GM21367 (cell line): ENCODE results near the gene NT5C1A.

Experiments
- ATAC-seq: cut with Tn5 transposase; IDR thresholded peaks from one replicate; pipeline ENCODE4 v1.9.1; 2021; ENCODE audit not compliant: unreplicated experiment

NT5C1A gene

GRCh38 chr1:39639305-39640130 lies 32.4 kb downstream of the NT5C1A start, which contains the start of gene HEYL:
Gene HEYL, minus strand, starts transcription at chr1:39639643. Its CDS starts 18 bp downstream, at chr1:39639625.
- ATAC-seq, result no peak

DNA sequence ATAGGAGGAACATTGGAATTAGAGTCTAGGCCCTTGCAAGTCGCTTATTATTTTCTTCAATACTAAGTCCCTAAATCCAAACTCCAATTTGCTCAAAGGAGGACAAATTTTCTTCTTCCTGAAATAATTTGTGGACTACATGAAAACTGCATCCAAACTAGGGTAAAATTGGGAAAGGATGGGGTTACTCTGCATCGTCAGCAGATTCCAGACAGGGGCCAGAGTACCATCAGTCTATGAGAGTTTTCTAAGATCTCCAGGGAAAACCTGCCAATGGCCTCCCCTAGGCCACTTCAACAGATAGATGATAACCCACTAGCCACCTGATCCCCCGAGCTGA lies 33.0 kb downstream of the NT5C1A start:
- no peak for ATAC-seq

DNA sequence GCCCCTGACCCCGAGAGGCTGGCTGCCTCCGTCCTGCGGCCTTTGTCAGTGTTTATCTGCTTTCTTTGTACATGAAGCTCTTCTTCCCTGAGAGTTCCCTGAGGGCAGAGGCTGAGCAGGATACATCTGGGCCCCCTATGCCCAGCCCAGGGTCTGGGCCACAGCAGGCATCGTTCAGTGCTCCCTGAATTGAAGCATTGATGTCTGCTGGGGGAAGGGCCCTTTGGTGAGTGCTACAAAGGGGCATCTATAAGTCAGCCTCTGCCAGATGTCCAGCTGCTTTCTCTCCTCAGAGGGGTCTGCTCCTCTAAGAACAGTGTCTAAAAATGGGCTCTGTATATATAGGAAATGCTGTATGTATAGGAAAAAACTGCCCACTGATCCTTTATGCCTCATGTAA lies 34.5 kb downstream of the NT5C1A start:
- no peak for ATAC-seq

GRCh38 chr1:39635871-39636210 lies 36.1 kb downstream of the NT5C1A start:
- no peak for ATAC-seq

GRCh38 chr1:39635205-39635870 lies 36.6 kb downstream of the NT5C1A start:
- no peak for ATAC-seq

- no peak for ATAC-seq
These were observed 38.5 kb downstream of the NT5C1A start for GRCh38 chr1:39633422-39633821.

DNA sequence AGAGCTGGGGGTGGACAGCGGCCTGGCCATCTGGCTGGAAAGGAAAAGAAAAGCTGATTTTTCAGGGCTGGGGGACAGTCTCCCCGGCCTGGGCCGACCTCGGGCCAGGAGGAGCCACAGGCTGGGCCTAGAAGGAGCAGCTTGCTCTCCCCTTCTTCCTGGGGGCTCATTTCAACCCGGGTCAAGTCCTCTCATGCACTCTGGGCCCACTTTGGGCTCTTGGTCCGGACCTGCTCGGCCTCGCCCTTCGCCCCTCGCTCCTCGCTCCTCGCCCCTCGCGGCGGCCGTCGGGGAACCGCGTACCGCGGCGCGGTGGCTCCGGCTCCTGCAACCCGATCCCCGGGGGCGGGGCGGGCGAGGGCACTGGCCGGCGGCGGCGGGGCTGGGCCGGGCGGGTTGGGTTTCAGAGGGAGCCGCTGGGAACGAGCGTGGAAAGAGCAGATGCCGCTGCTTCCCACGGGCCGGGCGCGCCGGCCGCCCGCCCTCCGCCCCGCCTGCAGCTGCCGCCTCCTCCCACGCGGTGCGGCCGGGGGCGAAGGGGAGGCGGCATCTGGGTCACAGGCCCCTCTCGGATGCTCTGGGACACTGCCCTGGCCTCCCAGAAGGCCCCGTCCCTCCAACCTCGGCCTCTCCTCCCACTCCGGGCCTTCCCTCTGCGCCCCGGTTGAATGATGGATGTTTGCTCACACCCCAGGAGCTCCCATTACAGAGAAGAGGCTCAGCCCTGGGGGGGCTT lies 39.1 kb downstream of the NT5C1A start:
- ATAC-seq, result no peak

- ATAC-seq, result no peak
These were observed 39.6 kb downstream of the NT5C1A start for GRCh38 chr1:39632323-39632681.

- no peak for ATAC-seq
These were observed 40.3 kb downstream of the NT5C1A start for GRCh38 chr1:39631361-39632322.

DNA sequence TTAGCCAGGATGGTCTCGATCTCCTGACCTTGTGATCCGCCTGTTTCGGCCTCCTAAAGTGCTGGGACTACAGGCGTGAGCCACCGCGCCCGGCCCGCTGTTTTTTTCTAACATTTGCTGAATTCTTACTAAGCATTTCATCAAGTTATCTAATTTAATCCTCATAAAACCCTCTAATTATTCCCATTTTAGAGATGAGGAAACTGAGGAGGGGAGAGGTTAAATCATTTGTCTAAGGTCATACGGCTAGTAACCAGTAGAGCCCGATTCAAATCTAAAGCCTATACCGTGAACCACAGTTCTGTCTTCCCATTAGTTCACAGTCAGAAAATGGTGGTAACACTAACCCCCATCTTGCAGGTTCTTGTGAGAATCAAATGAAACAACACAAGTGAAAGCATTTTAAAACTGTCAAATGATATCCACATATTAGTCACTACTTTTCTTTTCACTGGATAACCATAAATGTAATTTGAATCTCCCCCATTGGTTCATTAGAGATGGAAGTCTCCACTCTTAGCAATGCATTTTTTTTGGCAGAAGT lies 43.0 kb downstream of the NT5C1A start:
- ATAC-seq, result no peak

DNA sequence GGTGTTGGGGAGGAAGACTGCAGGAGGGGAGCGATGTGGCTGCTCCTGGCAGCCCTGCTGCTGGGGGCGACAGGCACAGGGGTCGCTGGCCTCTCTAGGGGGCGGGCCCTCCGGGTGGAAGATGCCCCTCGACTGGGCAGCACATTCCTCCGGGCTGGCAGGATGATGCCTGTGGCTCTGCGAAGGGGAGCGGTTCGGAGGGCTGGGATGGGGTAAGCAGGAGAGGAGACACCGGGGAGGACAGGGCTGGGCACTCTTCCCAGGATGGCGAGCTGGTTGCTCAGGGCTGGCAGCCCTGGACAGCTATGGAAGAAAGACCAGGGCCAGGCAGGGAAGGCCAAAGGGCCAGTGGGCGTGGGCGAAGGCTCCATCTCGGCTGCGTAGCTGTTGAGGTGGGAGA lies 45.3 kb downstream of the NT5C1A start:
- ATAC-seq, result no peak

DNA sequence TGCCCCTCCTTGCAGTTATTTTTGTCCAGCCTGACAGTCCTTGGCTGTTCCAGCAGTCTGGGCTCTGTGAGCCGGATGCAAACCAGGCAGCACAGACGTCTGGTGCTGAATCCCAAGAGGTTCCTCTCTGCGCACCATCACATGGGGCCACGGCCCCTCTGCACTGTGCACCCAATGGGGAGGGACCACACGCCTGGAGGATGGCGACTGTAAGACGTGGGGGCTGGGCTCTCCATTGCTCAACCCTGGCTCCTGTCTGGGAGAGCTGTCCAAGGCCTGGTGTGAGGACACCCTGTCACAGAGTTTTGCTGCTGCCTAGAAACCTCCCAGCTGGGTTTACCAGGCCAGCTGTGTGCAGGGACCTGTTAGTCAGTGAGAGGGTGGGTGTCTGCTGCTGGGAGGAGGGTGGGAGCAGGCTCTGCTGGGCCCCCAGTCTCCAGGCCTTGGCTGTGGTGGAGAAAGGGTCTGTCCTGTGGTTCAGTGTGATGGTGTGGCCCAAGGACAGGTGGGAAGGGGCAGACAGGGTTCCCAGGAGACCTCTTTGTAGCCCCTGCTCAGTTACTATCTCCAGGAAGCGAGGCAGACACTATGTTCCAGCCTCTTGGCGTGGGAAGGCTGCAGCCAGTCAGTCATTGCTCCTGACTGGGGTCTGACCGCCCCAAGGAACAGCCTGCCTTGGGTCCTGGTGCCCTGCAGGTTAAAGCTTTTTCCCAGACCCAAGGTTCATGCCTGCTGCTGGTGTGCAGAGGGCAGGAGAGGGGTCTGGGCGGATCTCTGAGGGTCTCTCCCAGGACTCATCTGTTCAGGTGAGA lies 46.2 kb downstream of the NT5C1A start:
- no peak for ATAC-seq

DNA sequence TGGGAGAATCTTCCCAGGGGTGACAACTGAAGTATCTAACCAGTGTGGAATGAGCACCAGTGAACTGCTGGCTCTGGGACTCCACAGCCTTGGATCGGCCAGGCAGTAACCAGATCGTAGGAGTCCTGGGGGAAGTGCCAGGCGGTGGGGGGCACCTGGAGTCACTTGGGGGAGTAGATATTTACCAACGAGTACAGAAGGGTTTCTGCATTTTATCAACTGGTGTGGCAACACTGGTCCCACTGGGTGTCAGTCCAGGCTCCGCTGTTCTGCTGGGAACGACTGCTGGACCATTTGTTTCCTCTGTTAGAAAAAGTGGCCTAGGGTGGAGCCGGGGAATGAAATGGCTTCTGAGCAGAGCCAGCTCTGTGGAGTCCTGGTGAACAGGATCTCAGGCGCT lies 46.9 kb downstream of the NT5C1A start:
- ATAC-seq, result no peak

- no peak for ATAC-seq
These were observed 48.9 kb downstream of the NT5C1A start for GRCh38 chr1:39623053-39623452.

DNA sequence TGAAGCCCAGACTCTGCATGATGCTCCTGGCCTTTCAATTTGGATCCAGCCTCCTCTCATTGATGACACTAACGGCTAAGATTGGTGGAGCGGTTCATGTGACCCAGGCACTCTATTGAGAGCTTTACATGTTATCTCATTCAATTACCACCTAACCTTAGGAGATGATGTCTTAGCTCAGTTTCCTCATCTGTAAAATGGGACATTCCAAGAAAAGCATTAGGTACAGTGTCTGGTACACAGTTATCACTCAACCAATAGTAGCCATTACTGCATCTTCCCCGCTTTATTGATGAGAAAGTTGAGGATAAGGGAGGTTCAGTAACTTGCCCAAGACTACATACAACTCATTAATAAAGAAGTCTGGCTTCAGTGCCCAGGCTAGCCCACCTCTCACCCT lies 49.5 kb downstream of the NT5C1A start:
- ATAC-seq, result no peak

DNA sequence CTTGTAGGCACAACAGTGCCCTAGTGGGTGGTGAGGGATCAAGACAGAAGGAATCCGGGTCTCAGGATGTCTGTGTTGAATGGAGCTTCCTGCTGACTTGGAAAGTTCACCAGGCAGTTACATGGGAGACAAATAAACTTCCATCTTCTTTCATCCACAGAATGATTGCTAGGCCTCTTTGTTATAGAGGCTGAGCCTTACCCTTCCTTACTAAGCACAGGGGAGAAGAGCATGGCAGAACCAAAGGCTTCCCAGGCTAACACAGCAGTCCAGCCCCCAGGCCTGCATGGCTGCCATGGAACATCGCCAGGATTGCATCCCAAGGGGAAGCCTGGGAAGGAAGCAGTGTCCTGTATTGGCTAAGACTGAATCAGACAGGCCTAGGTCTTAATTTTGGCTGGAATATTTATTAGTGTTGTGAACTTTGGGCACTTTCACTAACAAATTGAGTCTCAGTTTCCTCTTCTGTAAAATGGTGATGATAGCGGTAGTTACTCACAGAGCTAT lies 51.2 kb downstream of the NT5C1A start:
- ATAC-seq, result no peak

DNA sequence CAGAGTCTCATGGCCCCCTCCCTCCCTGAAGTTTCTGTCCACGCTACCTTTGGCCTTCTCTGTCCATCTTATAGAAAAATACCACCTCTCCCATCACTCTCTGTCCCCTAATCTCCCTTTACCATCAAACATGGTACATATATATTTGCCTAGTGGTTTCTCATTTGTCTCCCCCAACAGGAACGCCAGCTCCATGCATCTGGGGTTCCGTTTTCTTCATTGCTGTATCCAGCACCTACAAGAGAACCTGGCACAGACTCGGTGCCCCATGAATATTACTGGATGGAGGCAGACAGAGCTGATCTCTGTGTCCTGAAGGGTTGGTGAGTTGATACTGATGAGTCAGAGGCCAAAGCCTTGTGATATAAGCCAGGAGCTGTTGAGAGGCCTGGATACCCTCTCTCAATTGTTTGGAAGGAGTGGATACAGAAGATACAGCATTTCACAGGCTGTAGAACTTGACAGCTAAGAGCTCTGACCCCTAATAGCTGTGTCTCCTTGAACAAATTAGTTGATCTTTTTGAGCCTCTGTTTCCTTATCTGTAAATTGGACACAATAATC lies 54.3 kb downstream of the NT5C1A start:
- no peak for ATAC-seq

- ATAC-seq, result no peak
These were observed 56.7 kb downstream of the NT5C1A start for GRCh38 chr1:39615086-39615673.

DNA sequence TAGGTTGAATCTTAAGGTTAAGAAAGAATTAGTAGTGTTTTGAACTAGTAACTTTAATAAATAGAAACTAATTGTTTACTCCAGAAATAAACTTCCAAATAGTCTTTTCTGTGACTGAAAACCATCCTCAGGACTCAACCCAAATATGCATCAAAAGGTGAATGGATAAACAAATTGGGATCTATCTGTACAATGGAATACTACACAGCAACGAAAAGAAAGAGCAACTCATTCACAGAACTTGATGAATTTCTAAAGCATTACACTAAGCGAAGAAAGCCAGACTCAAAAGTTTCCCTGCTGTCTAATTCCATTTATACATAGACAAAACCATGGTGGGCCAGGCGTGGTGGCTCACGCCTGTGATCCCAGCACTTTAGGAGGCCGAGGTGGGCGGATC lies 57.4 kb downstream of the NT5C1A start:
- ATAC-seq, result no peak
